Kidney epithelial cell (primary cell): ENCODE data around the gene CNTN5. TPM values are rescaled to one million over a fixed set of nuclear protein-coding genes. Genes with fewer than 3 reads are reported as not detected.
A peak's percentile ranks its signal among the peaks of the same experiment; 100 is the strongest.

Experiments
- DNase-seq: peaks from one replicate; pipeline ENCODE4 v3.0.0-alpha.2; 2010; ENCODE audit warnings: low read depth
- H3K27me3 ChIP-seq: 2 replicates; pipeline ENCODE4 v1.6.0; 2011; ENCODE audit warnings: low read length; ENCODE audit not compliant: control insufficient read depth, insufficient read depth
- H3K36me3 ChIP-seq: 2 replicates; pipeline ENCODE4 v1.5.1; 2011; ENCODE audit warnings: low read length; ENCODE audit not compliant: control insufficient read depth, insufficient read depth
- H3K4me3 ChIP-seq: 2 replicates; pipeline ENCODE4 v1.5.1; 2011; ENCODE audit warnings: low read depth, mild to moderate bottlenecking, control low read depth, low read length
- CTCF ChIP-seq: IDR thresholded peaks from 2 replicates; pipeline ENCODE4 v1.5.1; 2011; ENCODE audit warnings: mild to moderate bottlenecking, moderate library complexity, low read length, control low read depth, inconsistent platforms; ENCODE audit not compliant: insufficient read depth, poor library complexity, severe bottlenecking
- total RNA-seq: library from RNA; depleted of rRNA; stranded (reverse); fragments of >200 nt; gene quantifications from 2 replicates; pipeline ENCODE4 v1.2.3, GENCODE V29; 2015

Gene CNTN5
- total RNA-seq, 1 donor from 2014 or later = 0.29 TPM

GRCh38 chr11:100141201-100141600 is 1120.5 kb downstream of the CNTN5 start:
- TF ChIP-seq CTCF = no peak
- Histone ChIP-seq H3K27me3 (no peaks in the 10 kb centered on the region), H3K36me3 (no peaks in the 10 kb centered on the region), H3K4me3 (no peak overlapping the region)
- DNase-seq = no peak

- DNase-seq = peak; percentile 31
- no peaks in the 10 kb centered on the region for H3K36me3 ChIP-seq
- H3K4me3 ChIP-seq = no peak overlapping the region
- TF ChIP-seq CTCF = no peak
- no peaks in the 10 kb centered on the region for H3K27me3 ChIP-seq
Observed at GRCh38 chr11:100151944-100152343, 1131.2 kb downstream of the CNTN5 start.

- no peak for TF ChIP-seq CTCF
- Histone ChIP-seq H3K36me3 (no peaks in the 10 kb centered on the region), H3K27me3 (no peaks in the 10 kb centered on the region), H3K4me3 (no peak overlapping the region)
- DNase-seq = no peak
Observed at GRCh38 chr11:100152766-100153165, 1132.0 kb downstream of the CNTN5 start.

- no peak for DNase-seq
- TF ChIP-seq CTCF = no peak
Observed at GRCh38 chr11:100163471-100163870, 1142.7 kb downstream of the CNTN5 start.

GRCh38 chr11:100174881-100175280 is 1154.1 kb downstream of the CNTN5 start:
- no peak for DNase-seq
- H3K36me3 ChIP-seq = no peaks in the 10 kb centered on the region
- no peaks in the 10 kb centered on the region for H3K27me3 ChIP-seq
- no peak overlapping the region for H3K4me3 ChIP-seq
- TF ChIP-seq CTCF = no peak

More at GRCh38 chr11:100163471-100163870, 1142.7 kb downstream of the CNTN5 start:
- Histone ChIP-seq H3K27me3 (no peaks in the 10 kb centered on the region), H3K36me3 (no peaks in the 10 kb centered on the region), H3K4me3 (no peak overlapping the region)

- no peak for TF ChIP-seq CTCF
- no peaks in the 10 kb centered on the region for H3K27me3 ChIP-seq
- H3K36me3 ChIP-seq = no peaks in the 10 kb centered on the region
- DNase-seq = no peak
- H3K4me3 ChIP-seq = no peak overlapping the region
Observed at GRCh38 chr11:100176456-100176855, 1155.7 kb downstream of the CNTN5 start.
